ENCODE data around the gene ZFP69B. TPM values are rescaled to one million over a fixed set of nuclear protein-coding genes. Genes with fewer than 3 reads are reported as not detected.

Gene ZFP69B
- total and polyA plus RNA-seq, 2 of the 8 experiments (the other 6 are each of a cell fraction or from before 2014, with no cell fraction given), result 1.7 to 8.2 TPM

DNA sequence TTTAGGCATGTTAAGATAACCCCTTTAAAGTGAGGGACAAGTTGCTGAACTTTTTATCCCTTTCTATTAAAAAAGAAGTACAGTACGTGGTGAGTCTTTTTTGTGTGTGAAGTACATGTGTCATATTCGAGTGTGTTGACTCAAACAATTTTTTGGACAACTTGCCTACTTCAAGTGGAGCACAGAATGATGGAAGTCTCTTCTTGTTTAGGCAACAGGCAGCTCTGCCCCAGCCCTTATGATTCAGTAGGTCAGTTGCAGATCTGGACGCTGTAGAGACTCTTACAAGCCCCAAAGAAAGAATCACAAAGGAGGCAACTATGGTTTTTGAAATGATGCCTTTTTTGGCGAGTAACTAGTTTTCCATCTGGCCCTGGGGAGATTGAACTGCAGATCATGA is 14.4 kb upstream of the ZFP69B start:
- POLR2A ChIA-PET (ENCODE audit: partially characterized antibody), result no interaction called here
- H3K36me3 ChIP-seq (ENCODE audit: control insufficient read depth in 2 of 4, insufficient read depth in 4 of 4, low read length in 3 of 4), result no peaks in the 10 kb centered on the region
- no peak overlapping the region for H4K8ac ChIP-seq (ENCODE audit: extremely low read depth, insufficient read depth, low read length)
- no peak overlapping the region for H2AFZ ChIP-seq (ENCODE audit: low read length)
- H3K56ac ChIP-seq (replicated peaks; ENCODE audit: insufficient read length, low read depth, low read length), result no peak overlapping the region
- H2BK5ac ChIP-seq (ENCODE audit: low read depth, low read length), result no peak overlapping the region
- CTCF ChIA-PET (ENCODE audit: partially characterized antibody), result no interaction called here
- H3K27ac ChIP-seq (ENCODE audit: low read depth, low read length), result no peak overlapping the region
- no peaks in the 10 kb centered on the region for H3K27me3 ChIP-seq (replicated peaks in 1 of 4; ENCODE audit: control insufficient read depth in 3 of 4, extremely low read depth in 1 of 4, insufficient read depth in 3 of 4, low read length in 3 of 4)
- 84% methylated on average over 4 of the region's 4 CpGs; no CpG with 5 or more reads in 1 of the 2 experiments for WGBS, 2 experiments (ENCODE audit: extremely low coverage in 1 of 2, insufficient coverage in 1 of 2, insufficient read length in 1 of 2, insufficient replicate concordance in 2 of 2, low coverage in 1 of 2, low lambda C conversion rate in 2 of 2, missing lambda C conversion rate in 1 of 2)
- no peak overlapping the region for H2BK12ac ChIP-seq (ENCODE audit: low read depth, low read length)
- H3K79me2 ChIP-seq (ENCODE audit: control insufficient read depth in 1 of 2, insufficient read depth in 2 of 2, low read length in 2 of 2), result no peaks in the 10 kb centered on the region
- no peak overlapping the region for H3K4me2 ChIP-seq (ENCODE audit: insufficient read depth in 1 of 2, low read depth in 2 of 2, low read length in 2 of 2)
- no peaks in the 10 kb centered on the region for H3K23me2 ChIP-seq (ENCODE audit: low read depth, low read length)
- H3K9ac ChIP-seq (replicated peaks in 1 of 4; ENCODE audit: extremely low read depth in 1 of 4, low read depth in 3 of 4, low read length in 3 of 4), result no peak overlapping the region
- H3K14ac ChIP-seq (ENCODE audit: insufficient read length), result no peak overlapping the region
- no peak overlapping the region for H4K5ac ChIP-seq (ENCODE audit: insufficient read length, low read depth, low read length)
- no peak overlapping the region for H3K4ac ChIP-seq (replicated peaks; ENCODE audit: insufficient read length, low read depth, low read length)
- FAIRE-seq (no peak), DNase-seq (ENCODE audit: low read depth in 1 of 2, low spot score in 2 of 2) (no peak)
- H3K4me1 ChIP-seq (replicated peaks in 1 of 4; ENCODE audit: control insufficient read depth in 3 of 4, insufficient read depth in 4 of 4, low read length in 3 of 4), result no peaks in the 10 kb centered on the region
- H3K18ac ChIP-seq (ENCODE audit: extremely low read depth, low read length), result no peak overlapping the region
- H4K91ac ChIP-seq (replicated peaks; ENCODE audit: insufficient read length, low read length), result no peak overlapping the region
- no peaks in the 10 kb centered on the region for H4K20me1 ChIP-seq (replicated peaks in 1 of 2; ENCODE audit: control insufficient read depth in 1 of 2, insufficient read depth in 2 of 2, low read length in 2 of 2)
- no peak overlapping the region for H2BK120ac ChIP-seq (replicated peaks; ENCODE audit: low read depth, low read length)
- H2BK20ac ChIP-seq (ENCODE audit: low read length), result no peak overlapping the region
- no peak overlapping the region for H2BK15ac ChIP-seq (ENCODE audit: low read length)
- no peak overlapping the region for H2AK5ac ChIP-seq (ENCODE audit: low read depth, low read length)
- H3K4me3 ChIP-seq (ENCODE audit: extremely low read depth in 1 of 4, insufficient read depth in 2 of 4, low read depth in 3 of 4, low read length in 4 of 4), result no peak overlapping the region
- no peaks in the 10 kb centered on the region for H3K9me3 ChIP-seq (ENCODE audit: insufficient read depth in 2 of 2, low read depth in 1 of 2, low read length in 1 of 2)
- no peak overlapping the region for H3K23ac ChIP-seq (ENCODE audit: insufficient read length)
- H3K79me1 ChIP-seq (ENCODE audit: low read depth, low read length), result no peaks in the 10 kb centered on the region
- TF ChIP-seq MAFK (IDR thresholded peaks at IDR 0.05; ENCODE audit: low read depth, low read length) (no peak), PHF8 (conservative IDR thresholded peaks at IDR 0.05; ENCODE audit: low read depth, low read length) (no peak), CTBP2 (IDR thresholded peaks at IDR 0.05; ENCODE audit: borderline replicate concordance, insufficient read depth, insufficient read length, low read length) (no peak), CBX5 (IDR thresholded peaks at IDR 0.05; ENCODE audit: low read depth, low read length) (no peak), SIX5 (IDR thresholded peaks at IDR 0.05; ENCODE audit: low read depth, low read length) (no peak), CTCF (IDR thresholded peaks at IDR 0.05; ENCODE audit: control extremely low read depth in 1 of 3, insufficient read depth in 1 of 3, low read depth in 1 of 3, low read length in 3 of 3) (no peak), POLR2AphosphoS5 (IDR thresholded peaks at IDR 0.05; ENCODE audit: low read depth, low read length) (no peak)
- TF ChIP-seq, protein P1, sequence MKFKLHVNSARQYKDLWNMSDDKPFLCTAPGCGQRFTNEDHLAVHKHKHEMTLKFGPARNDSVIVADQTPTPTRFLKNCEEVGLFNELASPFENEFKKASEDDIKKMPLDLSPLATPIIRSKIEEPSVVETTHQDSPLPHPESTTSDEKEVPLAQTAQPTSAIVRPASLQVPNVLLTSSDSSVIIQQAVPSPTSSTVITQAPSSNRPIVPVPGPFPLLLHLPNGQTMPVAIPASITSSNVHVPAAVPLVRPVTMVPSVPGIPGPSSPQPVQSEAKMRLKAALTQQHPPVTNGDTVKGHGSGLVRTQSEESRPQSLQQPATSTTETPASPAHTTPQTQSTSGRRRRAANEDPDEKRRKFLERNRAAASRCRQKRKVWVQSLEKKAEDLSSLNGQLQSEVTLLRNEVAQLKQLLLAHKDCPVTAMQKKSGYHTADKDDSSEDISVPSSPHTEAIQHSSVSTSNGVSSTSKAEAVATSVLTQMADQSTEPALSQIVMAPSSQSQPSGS (IDR thresholded peaks at IDR 0.05; ENCODE audit: low read length), result no peak
- TF ChIP-seq, protein P2, sequence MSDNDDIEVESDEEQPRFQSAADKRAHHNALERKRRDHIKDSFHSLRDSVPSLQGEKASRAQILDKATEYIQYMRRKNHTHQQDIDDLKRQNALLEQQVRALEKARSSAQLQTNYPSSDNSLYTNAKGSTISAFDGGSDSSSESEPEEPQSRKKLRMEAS (IDR thresholded peaks at IDR 0.05), result no peak
